ENCODE results near the gene DMD.

DNA sequence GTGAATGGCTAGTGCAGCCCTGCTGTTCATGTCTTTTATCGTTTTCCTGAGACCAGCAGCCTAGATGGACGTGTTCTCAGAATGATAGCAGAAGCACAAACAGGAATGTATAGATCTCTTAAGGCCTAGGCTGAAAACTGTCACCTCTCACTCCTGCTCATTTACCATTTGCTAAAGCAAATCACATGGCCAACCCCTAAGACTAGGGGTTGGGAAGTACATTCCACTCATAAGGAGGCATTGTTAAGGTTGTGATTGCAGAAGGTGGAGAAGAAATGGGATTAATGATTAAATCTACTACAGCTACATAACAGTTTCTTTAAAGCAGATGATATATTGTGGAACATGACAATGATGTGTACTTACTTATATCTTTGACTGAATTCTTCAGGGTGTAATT, 1602.7 kb downstream of the DMD start:
- TF ChIP-seq RFX5 (IDR thresholded peaks at IDR 0.05; ENCODE audit: borderline replicate concordance, low read depth, low read length) (no peak), EGR1 (IDR thresholded peaks at IDR 0.05; ENCODE audit: borderline replicate concordance, low read depth, low read length) (no peak)

All from H1 (cell line).